HL-60/S4 treated with phorbol 12-myristate 13-acetate at 8.2 ng/mL for 4 days and 3 days (cell line): ENCODE measurements around the gene RNPEP.
"Not testable (repeated sequence)": the region's sequence is repeated elsewhere in the genome, so short reads cannot be mapped to it uniquely, and the experiment has no call there.

Experiments used
- in situ Hi-C: fragments of 300-500 bp; cut with MboI; formaldehyde crosslinking; loops from 2 replicates; pipeline ENCODE4 v1.15.0; 2022; ENCODE audit warnings: low sequenced_read_pairs

The RNPEP gene

DNA sequence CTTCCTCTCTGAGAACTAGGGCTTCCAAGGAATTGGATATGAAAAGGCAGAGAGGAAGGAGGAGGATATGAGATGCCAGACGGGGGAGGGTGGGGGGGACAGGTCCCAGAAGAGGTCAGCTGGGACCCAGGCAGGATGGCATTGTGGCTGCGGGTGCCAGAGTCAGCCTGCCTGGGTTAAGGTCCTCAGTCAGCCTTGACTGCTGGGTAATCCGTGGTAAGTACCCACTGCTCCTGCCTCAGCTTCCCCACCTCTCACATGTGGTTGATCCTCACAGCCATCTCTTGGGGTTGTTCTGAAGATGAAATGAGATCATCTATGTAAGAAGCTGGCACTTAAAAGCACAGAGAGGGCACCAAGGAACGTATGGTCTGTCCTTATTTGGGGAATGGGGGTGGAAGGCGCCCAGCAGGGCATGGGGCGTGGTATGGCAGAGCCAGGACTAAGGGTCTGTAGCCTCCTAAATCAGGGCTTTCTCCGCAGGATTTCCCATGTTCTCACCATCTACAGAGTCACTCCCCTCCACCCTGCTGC, 51.8 kb downstream of the RNPEP start:
- in situ Hi-C loops = no loop called here

DNA sequence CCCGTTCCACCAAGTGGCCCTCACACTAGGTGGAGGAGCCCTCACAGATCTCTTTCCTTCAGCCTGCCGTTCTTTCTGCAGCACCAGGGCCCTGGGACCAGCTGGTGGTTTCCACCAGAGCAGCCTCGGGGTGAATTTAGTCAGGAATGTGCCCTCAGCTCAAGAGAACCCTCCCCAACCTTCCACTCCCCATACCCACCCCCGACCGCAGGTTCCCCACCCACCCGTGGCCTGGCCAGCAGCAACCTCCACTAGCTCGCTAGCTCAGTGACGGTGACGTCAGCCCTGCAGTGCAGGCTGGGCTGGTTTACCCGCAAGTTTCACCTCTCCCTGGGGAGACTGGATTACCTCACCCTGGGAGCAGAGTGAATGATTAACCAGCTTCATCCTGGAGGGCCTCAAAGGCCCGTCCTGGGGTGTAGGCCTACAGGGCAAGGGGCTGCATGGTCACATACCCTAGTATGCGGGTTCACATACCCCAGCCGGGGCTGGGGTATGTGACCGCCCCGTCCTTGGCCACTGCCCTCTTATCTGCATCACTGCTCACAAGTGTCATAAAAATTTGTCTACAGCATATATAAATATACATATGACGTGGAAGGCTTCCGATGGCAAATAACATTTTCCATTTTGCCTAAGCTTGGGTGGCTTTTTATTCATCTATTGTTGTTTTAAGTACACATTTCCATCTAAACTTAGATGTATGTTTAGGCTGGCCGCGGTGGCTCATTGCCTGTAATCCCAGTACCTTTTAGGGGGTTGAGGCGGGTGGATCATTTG, 52.4 kb downstream of the RNPEP start:
- in situ Hi-C loops = no loop called here

DNA sequence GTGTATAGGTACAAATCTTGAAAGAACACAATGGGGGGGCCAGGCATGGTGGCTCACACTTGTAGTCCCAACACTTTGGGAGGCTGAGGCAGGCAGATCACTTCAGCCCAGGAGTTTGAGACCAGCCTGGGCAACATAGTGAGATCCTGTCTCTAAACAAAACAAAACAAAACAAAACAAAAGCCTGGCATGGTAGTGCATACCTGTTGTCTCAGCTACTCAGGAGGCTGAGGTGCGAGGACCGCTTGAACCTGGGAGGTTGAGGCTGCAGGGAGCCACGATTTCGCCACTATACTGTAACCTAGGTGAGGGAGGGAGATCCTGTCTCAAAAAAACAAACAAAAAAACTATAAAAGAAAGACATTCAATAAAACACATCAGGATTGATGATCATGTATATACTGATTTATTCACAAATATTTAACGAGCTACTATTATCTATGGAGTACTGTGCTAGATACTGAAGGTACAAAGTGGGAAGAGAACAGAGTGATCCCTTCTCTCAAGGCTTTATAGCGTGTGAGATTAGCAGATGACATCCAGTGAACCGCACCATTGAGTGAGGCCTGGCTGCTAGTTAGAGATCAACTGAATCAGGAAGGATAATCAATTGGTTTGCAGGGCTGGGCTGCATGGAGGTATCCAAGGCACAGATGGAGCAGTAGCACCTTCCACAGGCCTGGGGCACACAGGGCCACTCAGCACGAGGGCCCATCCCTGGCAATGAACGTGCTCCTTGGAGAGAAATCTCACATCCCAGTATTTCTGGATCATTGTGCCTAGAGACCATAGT, 54.3 kb downstream of the RNPEP start:
- in situ Hi-C loops = no loop called here

DNA sequence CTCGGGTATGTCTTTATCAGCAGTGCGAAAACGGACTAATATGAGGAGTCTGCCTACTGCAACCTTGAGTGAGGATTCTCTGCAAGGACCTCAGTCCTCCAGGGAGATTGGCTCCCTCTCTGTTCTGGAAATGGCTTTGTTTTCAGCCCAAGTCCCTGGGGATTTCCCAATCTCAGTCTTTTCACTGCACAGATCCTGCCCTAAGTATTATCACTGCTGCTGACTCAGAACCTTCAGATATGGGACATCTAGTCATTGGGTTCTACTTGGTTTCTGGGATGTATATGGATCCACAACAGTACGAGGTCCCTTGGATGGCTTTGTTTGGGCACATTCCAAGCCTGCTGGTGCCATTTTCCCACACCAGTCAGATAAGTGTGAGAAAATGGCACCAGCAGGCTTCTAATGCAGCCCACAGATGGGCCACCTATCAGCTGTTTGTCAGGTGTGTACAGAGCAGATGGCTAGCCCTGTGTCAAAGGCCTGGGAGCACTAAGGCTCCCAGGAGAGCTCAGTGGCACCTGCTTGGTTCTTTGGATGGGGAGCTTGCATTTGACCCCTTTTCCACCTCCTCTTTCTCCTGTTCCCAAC, 55.4 kb downstream of the RNPEP start:
- in situ Hi-C loops = no loop called here

DNA sequence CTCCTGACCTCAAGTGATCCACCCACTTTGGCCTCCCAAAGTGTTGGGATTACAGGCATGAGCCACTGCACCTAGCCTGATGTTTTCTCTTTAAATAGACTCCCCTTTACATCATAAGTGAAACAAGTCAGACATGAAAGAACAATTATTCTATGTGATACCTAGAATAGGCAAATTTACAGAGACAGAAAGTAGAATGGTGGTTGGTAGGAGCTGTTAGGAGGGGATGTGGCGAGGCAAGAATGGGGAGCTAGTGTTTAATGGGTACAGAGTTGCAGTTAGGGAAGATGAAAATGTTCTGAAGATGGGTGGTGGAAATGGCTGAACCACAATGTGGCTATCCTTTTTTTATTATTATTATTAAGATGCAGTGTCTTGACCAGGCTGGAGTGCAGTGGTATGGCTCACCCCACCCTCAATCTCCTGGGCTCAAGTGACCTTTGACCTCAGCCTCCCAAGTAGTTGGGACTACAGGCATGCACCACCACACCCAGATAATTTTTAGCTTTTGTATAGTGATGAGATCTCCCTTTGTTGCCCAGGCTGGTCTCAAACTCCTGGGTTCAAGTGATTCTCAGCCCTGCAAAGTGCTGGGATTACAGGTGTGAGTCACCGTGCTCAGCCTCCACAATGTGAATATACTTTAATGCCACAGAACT, 56.4 kb downstream of the RNPEP start:
- in situ Hi-C loops = no loop called here

DNA sequence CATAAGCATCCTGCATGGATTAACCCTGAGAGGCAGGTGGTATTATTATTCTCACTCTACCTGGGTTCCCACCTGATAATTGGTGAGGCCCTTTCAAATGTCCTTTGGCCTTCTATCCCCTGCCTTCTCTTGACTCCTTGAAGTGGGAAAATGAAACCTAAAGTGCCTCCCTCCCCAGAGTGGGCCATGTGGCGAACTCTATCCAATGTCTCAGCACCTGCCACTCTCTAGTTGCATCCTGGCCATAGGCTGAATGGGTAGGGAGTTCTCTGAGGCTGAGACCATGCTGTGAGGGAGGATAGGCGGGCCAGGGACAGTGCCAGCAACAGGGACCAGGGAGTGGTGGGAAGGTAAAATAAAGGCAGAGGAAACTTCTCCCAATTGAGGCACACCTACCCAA, 63.3 kb downstream of the RNPEP start:
- in situ Hi-C loops = no loop called here

DNA sequence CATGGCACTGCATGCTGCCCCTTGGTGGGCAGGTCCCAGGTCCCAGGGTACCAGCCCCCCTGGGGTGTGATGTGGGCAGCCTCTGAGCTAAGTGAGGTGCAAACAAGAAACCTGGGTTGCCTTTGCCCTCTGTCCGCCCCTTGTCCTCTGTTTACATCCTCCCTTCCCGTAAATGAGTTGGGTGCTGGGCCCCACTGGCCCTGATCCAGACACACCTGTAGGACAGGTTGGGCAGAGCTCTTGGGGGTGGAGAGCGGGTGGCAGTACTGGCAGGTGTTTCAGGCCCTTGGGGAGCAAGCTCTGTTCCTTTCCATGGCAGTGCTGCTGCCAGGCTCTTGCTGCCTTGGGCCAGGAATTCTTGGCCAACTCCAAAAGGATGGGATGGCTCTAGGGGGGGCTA, 63.8 kb downstream of the RNPEP start:
- in situ Hi-C loops = no loop called here

DNA sequence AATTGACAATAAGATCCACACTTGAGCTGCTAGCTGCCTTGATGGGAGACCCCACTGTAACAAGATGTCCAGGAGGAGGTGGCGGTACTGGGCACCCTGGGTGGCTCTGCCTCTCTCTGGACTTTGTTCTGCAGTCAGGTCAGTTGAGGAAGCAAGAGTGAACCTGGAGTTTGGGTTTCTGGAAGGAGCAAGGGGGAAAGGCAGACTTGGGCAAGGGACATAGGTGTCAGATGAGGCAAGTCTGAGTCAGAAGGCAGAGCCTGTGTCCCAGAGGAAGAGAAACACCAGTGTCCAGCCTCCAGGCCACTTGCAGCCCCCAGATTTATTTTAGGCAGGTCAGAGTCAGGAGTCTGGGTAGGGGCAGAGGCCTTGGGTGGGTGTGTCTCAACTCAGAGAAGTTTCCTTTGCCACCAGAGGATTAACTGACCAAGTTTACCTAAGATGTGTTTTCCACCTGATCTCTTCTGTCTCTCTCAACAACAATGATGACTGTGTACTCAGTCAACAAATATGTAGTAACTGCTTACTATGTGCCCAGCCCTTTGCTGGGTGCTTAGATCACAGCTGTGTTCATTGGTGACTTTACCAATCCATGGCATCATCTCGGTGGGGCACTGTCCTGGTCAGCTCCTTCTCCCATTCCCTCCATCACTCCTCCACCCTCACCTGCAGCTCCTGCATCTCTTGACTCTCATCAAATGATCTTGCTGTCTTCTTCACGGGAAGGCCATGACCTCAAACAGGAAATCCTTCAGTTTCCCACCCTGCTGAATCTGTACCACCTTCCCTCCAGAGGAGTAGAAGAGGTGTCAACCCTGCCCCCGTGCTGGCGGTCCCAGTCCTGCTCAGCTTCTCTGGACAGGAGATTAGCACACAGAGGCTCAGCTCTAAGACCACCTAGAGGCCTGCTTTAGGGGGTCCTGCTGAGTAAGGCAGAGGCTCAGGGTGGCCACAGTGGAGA, 64.6 kb downstream of the RNPEP start:
- in situ Hi-C loops = no loop called here

DNA sequence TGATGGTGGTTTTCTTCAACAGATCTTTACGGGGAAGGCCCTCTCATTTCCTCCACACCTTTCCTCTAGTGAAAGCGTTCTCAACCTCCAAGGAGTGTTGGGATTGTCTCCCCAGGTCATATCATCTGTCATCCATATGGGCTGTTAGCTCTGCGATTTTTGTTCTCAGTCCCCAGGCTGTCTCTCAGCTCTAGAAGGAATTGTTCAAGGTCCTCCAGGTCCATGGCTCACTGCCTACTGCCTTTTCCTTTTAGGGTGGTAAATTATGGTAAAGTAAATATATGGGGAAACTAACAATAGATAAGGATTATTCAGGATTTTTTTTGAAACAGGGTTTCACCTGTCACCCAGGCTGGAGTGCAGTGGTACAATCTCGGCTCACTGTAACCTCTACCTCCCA, 65.5 kb downstream of the RNPEP start:
- in situ Hi-C loops = no loop called here

DNA sequence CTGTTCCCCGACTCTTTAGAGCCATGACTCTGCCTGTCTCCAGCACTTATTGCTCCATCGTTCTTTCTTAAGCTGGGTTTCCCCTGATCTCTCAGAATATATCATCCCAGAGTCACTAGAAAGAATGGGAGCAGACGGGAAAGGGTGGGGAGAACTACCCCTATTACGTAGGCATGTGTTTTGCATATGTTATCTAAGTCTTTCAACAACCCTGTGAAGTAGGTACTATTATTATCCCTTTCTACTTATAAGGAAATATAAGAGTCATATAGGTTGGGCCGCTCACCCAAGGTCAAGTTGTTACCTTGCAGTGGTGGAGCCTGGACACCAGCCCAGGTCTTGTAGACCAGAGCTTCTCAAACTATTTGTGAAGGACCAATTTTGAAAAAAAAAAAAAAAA, 66.7 kb downstream of the RNPEP start:
- in situ Hi-C loops = no loop called here

DNA sequence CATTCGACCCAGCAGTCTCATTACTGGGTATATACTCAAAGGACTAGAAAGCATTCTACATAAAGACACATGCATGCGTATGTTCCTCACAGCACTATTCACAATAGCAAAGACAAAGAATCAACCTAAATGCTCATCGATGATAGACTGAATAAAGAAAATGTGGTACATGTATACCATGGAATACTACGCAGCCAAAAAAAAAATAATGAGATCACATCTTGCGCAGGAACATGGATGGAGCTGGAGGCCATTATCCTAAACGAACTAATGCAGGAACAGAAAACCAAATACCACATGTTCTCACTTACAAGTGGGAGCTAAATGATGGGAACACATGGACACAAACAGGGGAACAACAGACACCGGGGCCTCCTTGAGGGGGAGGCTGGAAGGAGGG, 71.6 kb downstream of the RNPEP start:
- in situ Hi-C loops = no loop called here

DNA sequence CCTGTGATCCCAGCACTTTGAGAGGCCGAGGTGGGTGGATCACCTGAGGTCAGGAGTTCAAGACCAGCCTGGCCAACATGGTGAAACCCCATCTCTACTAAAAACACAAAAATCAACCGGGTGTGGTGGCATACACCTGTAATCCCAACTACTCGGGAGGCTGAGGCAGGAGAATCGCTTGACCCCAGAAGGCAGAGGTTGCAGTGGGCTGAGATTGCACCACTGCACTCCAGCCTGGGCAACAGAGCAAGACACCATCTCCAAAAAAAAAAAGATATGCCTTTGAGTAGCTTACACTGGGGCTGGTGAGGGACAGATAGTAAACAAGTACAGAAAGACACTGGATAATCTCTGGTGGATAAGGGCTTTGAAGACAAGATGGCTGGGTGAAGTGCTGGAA, 72.2 kb downstream of the RNPEP start:
- in situ Hi-C loops = not testable (repeated sequence)
